Activated CD4-positive, alpha-beta T cell treated with anti-CD3 and anti-CD28 coated beads, Interleukin-2, amount 50 U/mL, for 48 hours (primary cell): Measurements from ENCODE around the gene C16orf96.
"Not testable (repeated sequence)": the region's sequence is repeated elsewhere in the genome, so short reads cannot be mapped to it uniquely, and the experiment has no call there.

ENCODE experiments used
- DNase-seq, 2 experiments: peaks; one replicate each; pipeline ENCODE4 v3.0.0-alpha.2; 2020

C16orf96 gene

GRCh38 chr16:4566144-4566543 lies 10.0 kb downstream of the C16orf96 start:
- DNase-seq = no peak

- DNase-seq = no peak
Measured at GRCh38 chr16:4570086-4570485, 13.9 kb downstream of the C16orf96 start.

- no peak for DNase-seq
Measured at GRCh38 chr16:4570688-4571321, 14.7 kb downstream of the C16orf96 start.

GRCh38 chr16:4572715-4573114 lies 16.6 kb downstream of the C16orf96 start:
- DNase-seq = no peak

- DNase-seq = not testable (repeated sequence)
Measured at GRCh38 chr16:4573926-4574325, 17.8 kb downstream of the C16orf96 start.

GRCh38 chr16:4574919-4575705 lies 19.0 kb downstream of the C16orf96 start:
- DNase-seq = no peak

GRCh38 chr16:4576008-4576407 lies 19.9 kb downstream of the C16orf96 start:
- DNase-seq = no peak

GRCh38 chr16:4578961-4579530 lies 22.9 kb downstream of the C16orf96 start:
- DNase-seq = no peak

GRCh38 chr16:4580250-4580649 lies 24.1 kb downstream of the C16orf96 start:
- DNase-seq = no peak

GRCh38 chr16:4583906-4584305 lies 27.8 kb downstream of the C16orf96 start:
- no peak for DNase-seq

GRCh38 chr16:4586291-4586690 lies 30.2 kb downstream of the C16orf96 start:
- DNase-seq = no peak

GRCh38 chr16:4588386-4588785 lies 32.2 kb downstream of the C16orf96 start:
- no peak for DNase-seq

GRCh38 chr16:4588961-4589360 lies 32.8 kb downstream of the C16orf96 start:
- no peak for DNase-seq

GRCh38 chr16:4591191-4591590 lies 35.1 kb downstream of the C16orf96 start:
- DNase-seq = no peak

- no peak for DNase-seq
Measured at GRCh38 chr16:4591706-4592470, 35.7 kb downstream of the C16orf96 start.

GRCh38 chr16:4593086-4593485 lies 36.9 kb downstream of the C16orf96 start:
- no peak for DNase-seq

- DNase-seq = no peak
Measured at GRCh38 chr16:4594433-4595410, 38.6 kb downstream of the C16orf96 start.

GRCh38 chr16:4597174-4597573 lies 41.0 kb downstream of the C16orf96 start:
- no peak for DNase-seq

GRCh38 chr16:4599037-4599436 lies 42.9 kb downstream of the C16orf96 start:
- DNase-seq = no peak

- no peak for DNase-seq
Measured at GRCh38 chr16:4599545-4599944, 43.4 kb downstream of the C16orf96 start.

- no peak for DNase-seq
Measured at GRCh38 chr16:4601036-4601863, 45.1 kb downstream of the C16orf96 start.
